Left ventricle myocardium inferior (tissue), 1 donor: ENCODE data around the gene CD68. TPM values are rescaled to one million over a fixed set of nuclear protein-coding genes. Genes with fewer than 3 reads are reported as not detected.

Source experiments
- DNase-seq: peaks from one replicate; pipeline ENCODE4 v3.0.0-alpha.2; 2020
- H3K27ac ChIP-seq: fragments of 200-600 bp; replicated peaks from 2 replicates; pipeline ENCODE4 v1.8.0; 2021
- H3K27me3 ChIP-seq: fragments of 200-600 bp; 2 replicates; pipeline ENCODE4 v1.8.0; 2021; ENCODE audit warnings: low read depth
- H3K36me3 ChIP-seq: fragments of 200-600 bp; 2 replicates; pipeline ENCODE4 v1.8.0; 2021
- H3K4me1 ChIP-seq: fragments of 200-600 bp; 2 replicates; pipeline ENCODE4 v1.8.0; 2021
- H3K4me3 ChIP-seq: fragments of 200-600 bp; 2 replicates; pipeline ENCODE4 v1.8.0; 2021; ENCODE audit warnings: mild to moderate bottlenecking, moderate library complexity
- H3K9me3 ChIP-seq: fragments of 200-600 bp; replicated peaks from 2 replicates; pipeline ENCODE4 v1.8.0; 2021
- CTCF ChIP-seq: fragments of 200-600 bp; IDR thresholded peaks from 2 replicates; pipeline ENCODE4 v1.8.0; 2021; ENCODE audit warnings: antibody characterized with exemption, mild to moderate bottlenecking, borderline replicate concordance
- intact Hi-C: fragments of 100-400 bp; cut with micrococcal nuclease; formaldehyde crosslinking; loops from one replicate; pipeline ENCODE4 v1.11.0; 2022
- total RNA-seq: library from RNA; stranded (reverse); fragmentation: NEBNext Ultra II Directional; extraction: Animal tissue kit (Norgen Biotek cat#: 25700); gene quantifications from one replicate; pipeline ENCODE4 v1.2.1, GENCODE V29; 2021
- donor health status: DM: no; HTN: yes; CAD: no; lungs with severe emphysema.

CD68 gene
- total RNA-seq, 1 donor from 2014 or later, result 25.5 TPM

GRCh38 chr17:7613769-7614424 is 34.5 kb downstream of the CD68 start:
- H3K4me3 ChIP-seq, result peak overlapping the region; percentile 91
- intact Hi-C loops, result no loop called here
- H3K36me3 ChIP-seq, result peaks cover 9% of the 10 kb centered on the region
- peaks cover 60% of the 10 kb centered on the region for H3K4me1 ChIP-seq
- no peaks in the 10 kb centered on the region for H3K9me3 ChIP-seq
- no peaks in the 10 kb centered on the region for H3K27me3 ChIP-seq
- TF ChIP-seq CTCF, result no peak
- DNase-seq, result no peak
- peak overlapping the region; percentile 99 for H3K27ac ChIP-seq

- intact Hi-C loops, result no loop called here
- no peaks in the 10 kb centered on the region for H3K27me3 ChIP-seq
- H3K36me3 ChIP-seq, result peaks cover 9% of the 10 kb centered on the region
- H3K4me3 ChIP-seq, result peak within 1 kb of the TSS; percentile 91
- H3K27ac ChIP-seq, result peak within 1 kb of the TSS; percentile 99
- DNase-seq, result peak; percentile 100
- H3K4me1 ChIP-seq, result peaks cover 53% of the 10 kb centered on the region
- TF ChIP-seq CTCF, result peak; percentile 71
- H3K9me3 ChIP-seq, result no peaks in the 10 kb centered on the region
These were observed 35.2 kb downstream of the CD68 start, which contains the start of gene FXR2 for GRCh38 chr17:7614425-7615264. Gene FXR2 (minus strand): TSS chr17:7614897. CDS start chr17:7614532, 365 bp downstream.

DNA sequence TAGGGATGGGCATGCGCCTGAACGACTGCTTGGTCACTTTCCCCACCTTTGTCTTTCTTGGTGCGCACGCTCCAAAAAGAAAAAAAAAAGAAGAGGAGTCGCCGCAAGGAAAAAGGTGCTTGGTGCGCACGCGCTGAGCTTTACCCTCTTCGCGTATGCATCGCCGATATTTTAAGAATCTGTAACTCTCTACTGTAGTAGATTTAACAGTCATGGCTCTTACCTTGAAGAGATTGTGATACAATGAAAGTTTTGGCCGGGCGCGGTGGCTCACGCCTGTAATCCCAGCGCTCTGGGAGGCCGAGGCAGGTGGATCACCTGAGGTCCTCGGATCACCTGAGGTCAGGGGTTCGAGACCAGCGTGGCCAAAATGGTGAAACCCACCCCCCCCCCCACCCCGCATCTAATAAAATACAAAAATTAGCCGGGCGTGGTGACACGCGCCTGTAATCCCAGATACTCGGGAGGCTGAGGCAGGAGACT is 35.9 kb downstream of the CD68 start:
- intact Hi-C loops, result no loop called here
- peak overlapping the region; percentile 99 for H3K27ac ChIP-seq
- peaks cover 9% of the 10 kb centered on the region for H3K36me3 ChIP-seq
- no peak for DNase-seq
- peak overlapping the region; percentile 91 for H3K4me3 ChIP-seq
- H3K27me3 ChIP-seq, result no peaks in the 10 kb centered on the region
- H3K9me3 ChIP-seq, result no peaks in the 10 kb centered on the region
- TF ChIP-seq CTCF, result no peak
- peaks cover 49% of the 10 kb centered on the region for H3K4me1 ChIP-seq

DNA sequence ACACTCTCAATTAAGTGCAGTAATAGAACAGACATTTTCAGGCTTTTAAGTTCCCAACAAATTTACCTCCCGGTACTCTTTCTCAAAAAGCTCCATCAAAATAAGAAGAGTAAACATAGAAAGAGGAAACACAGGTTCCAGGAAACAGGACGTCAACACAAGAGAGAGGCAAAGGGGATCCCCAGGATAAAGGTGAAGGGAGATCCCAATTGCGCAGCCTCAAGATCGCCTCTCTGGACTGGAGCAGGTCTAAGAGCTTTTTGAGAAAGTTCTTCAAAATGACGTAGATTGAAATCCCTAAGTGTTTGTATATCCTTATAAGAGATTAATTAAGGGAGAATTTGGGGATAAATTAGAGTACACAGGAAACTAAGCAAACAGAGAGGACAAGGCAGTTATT is 39.2 kb downstream of the CD68 start:
- H3K27ac ChIP-seq, result no peak overlapping the region
- no peak overlapping the region for H3K4me3 ChIP-seq

GRCh38 chr17:7620835-7621234 is 41.4 kb downstream of the CD68 start:
- no peak overlapping the region for H3K4me3 ChIP-seq
- H3K4me1 ChIP-seq, result no peaks in the 10 kb centered on the region
- no peak overlapping the region for H3K27ac ChIP-seq
- peaks cover 4% of the 10 kb centered on the region for H3K36me3 ChIP-seq
- TF ChIP-seq CTCF, result no peak
- H3K27me3 ChIP-seq, result no peaks in the 10 kb centered on the region
- no peaks in the 10 kb centered on the region for H3K9me3 ChIP-seq
- no peak for DNase-seq
- intact Hi-C loops, result no loop called here

More for the DNA sequence above, 39.2 kb downstream of the CD68 start:
- DNase-seq, result no peak
- TF ChIP-seq CTCF, result no peak
- Histone ChIP-seq H3K4me1 (peaks cover 16% of the 10 kb centered on the region), H3K9me3 (no peaks in the 10 kb centered on the region), H3K36me3 (no peaks in the 10 kb centered on the region), H3K27me3 (no peaks in the 10 kb centered on the region)
- intact Hi-C loops, result no loop called here
